ENCODE measurements around the gene SULT1A2.
"Not testable (repeated sequence)": the region's sequence is repeated elsewhere in the genome, so short reads cannot be mapped to it uniquely, and the experiment has no call there.

Gene SULT1A2

GRCh38 chr16:28608496-28608808, 11.6 kb upstream of the SULT1A2 start:
- H3K4me2 ChIP-seq (ENCODE audit: low read length); H3K4me1 ChIP-seq (ENCODE audit: insufficient read depth, low read length, severe bottlenecking); H4K20me1 ChIP-seq (ENCODE audit: insufficient read depth, low read length); H3K79me2 ChIP-seq (ENCODE audit: insufficient read depth, low read length); H3K4me3 ChIP-seq (ENCODE audit: low read depth, low read length, poor library complexity, severe bottlenecking); H3K9me2 ChIP-seq (ENCODE audit: low read depth, low read length); H3K27me3 ChIP-seq (ENCODE audit: insufficient read depth, low read length); H3K27ac ChIP-seq (ENCODE audit: low read depth, low read length, poor library complexity, severe bottlenecking); H3K9me3 ChIP-seq (ENCODE audit: low read length); H2AFZ ChIP-seq (ENCODE audit: low read length); H3K9ac ChIP-seq (ENCODE audit: low read length); H3K36me3 ChIP-seq (ENCODE audit: insufficient read depth, low read length); H3F3A ChIP-seq (ENCODE audit: insufficient read depth, low read length): not testable (repeated sequence)

GRCh38 chr16:28607681-28608495, 11.0 kb upstream of the SULT1A2 start:
- not testable (repeated sequence) for H3K27me3 ChIP-seq (ENCODE audit: insufficient read depth, low read length); H3K79me2 ChIP-seq (ENCODE audit: insufficient read depth, low read length); H4K20me1 ChIP-seq (ENCODE audit: insufficient read depth, low read length); H3K9me3 ChIP-seq (ENCODE audit: low read length); H3F3A ChIP-seq (ENCODE audit: insufficient read depth, low read length); H3K4me3 ChIP-seq (ENCODE audit: low read depth, low read length, poor library complexity, severe bottlenecking); H3K9me2 ChIP-seq (ENCODE audit: low read depth, low read length); H3K27ac ChIP-seq (ENCODE audit: low read depth, low read length, poor library complexity, severe bottlenecking); H2AFZ ChIP-seq (ENCODE audit: low read length); H3K4me2 ChIP-seq (ENCODE audit: low read length); H3K9ac ChIP-seq (ENCODE audit: low read length); H3K36me3 ChIP-seq (ENCODE audit: insufficient read depth, low read length); H3K4me1 ChIP-seq (ENCODE audit: insufficient read depth, low read length, severe bottlenecking)

GRCh38 chr16:28607116-28607623, 10.3 kb upstream of the SULT1A2 start:
- no peak overlapping the region for H3K27ac ChIP-seq (ENCODE audit: low read depth, low read length, poor library complexity, severe bottlenecking)
- H3K4me1 ChIP-seq (ENCODE audit: insufficient read depth, low read length, severe bottlenecking), result peaks cover 5% of the 10 kb centered on the region
- no peaks in the 10 kb centered on the region for H3F3A ChIP-seq (ENCODE audit: insufficient read depth, low read length)
- H4K20me1 ChIP-seq (ENCODE audit: insufficient read depth, low read length), result no peaks in the 10 kb centered on the region
- no peak overlapping the region for H3K4me2 ChIP-seq (ENCODE audit: low read length)
- H3K36me3 ChIP-seq (ENCODE audit: insufficient read depth, low read length), result no peaks in the 10 kb centered on the region
- H3K9me2 ChIP-seq (ENCODE audit: low read depth, low read length), result no peaks in the 10 kb centered on the region
- no peak overlapping the region for H3K4me3 ChIP-seq (ENCODE audit: low read depth, low read length, poor library complexity, severe bottlenecking)
- H3K79me2 ChIP-seq (ENCODE audit: insufficient read depth, low read length), result no peaks in the 10 kb centered on the region
- no peak overlapping the region for H3K9ac ChIP-seq (ENCODE audit: low read length)
- H3K27me3 ChIP-seq (ENCODE audit: insufficient read depth, low read length), result no peaks in the 10 kb centered on the region
- no peaks in the 10 kb centered on the region for H3K9me3 ChIP-seq (ENCODE audit: low read length)
- H2AFZ ChIP-seq (ENCODE audit: low read length), result no peak overlapping the region
- no peak for TF ChIP-seq EZH2 (IDR thresholded peaks at IDR 0.05; ENCODE audit: borderline replicate concordance, low read length)
- TF ChIP-seq CTCF (IDR thresholded peaks at IDR 0.05; ENCODE audit: low read length), result no peak

GRCh38 chr16:28606291-28607115, 9.7 kb upstream of the SULT1A2 start:
- peaks cover 5% of the 10 kb centered on the region for H3K4me1 ChIP-seq (ENCODE audit: insufficient read depth, low read length, severe bottlenecking)
- H3K27ac ChIP-seq (ENCODE audit: low read depth, low read length, poor library complexity, severe bottlenecking), result no peak overlapping the region
- no peak overlapping the region for H3K9ac ChIP-seq (ENCODE audit: low read length)
- no peaks in the 10 kb centered on the region for H3K79me2 ChIP-seq (ENCODE audit: insufficient read depth, low read length)
- TF ChIP-seq CTCF (IDR thresholded peaks at IDR 0.05; ENCODE audit: low read length) (no peak), EZH2 (IDR thresholded peaks at IDR 0.05; ENCODE audit: borderline replicate concordance, low read length) (no peak)
- no peak overlapping the region for H3K4me3 ChIP-seq (ENCODE audit: low read depth, low read length, poor library complexity, severe bottlenecking)
- H3K4me2 ChIP-seq (ENCODE audit: low read length), result no peak overlapping the region
- no peaks in the 10 kb centered on the region for H3K9me3 ChIP-seq (ENCODE audit: low read length)
- no peaks in the 10 kb centered on the region for H4K20me1 ChIP-seq (ENCODE audit: insufficient read depth, low read length)
- no peaks in the 10 kb centered on the region for H3K27me3 ChIP-seq (ENCODE audit: insufficient read depth, low read length)
- H2AFZ ChIP-seq (ENCODE audit: low read length), result no peak overlapping the region
- H3K36me3 ChIP-seq (ENCODE audit: insufficient read depth, low read length), result no peaks in the 10 kb centered on the region
- H3K9me2 ChIP-seq (ENCODE audit: low read depth, low read length), result no peaks in the 10 kb centered on the region
- H3F3A ChIP-seq (ENCODE audit: insufficient read depth, low read length), result no peaks in the 10 kb centered on the region

All from OCI-LY1 (cell line).